DMS79 treated with DMSO at 0.1 percent for 48 hours (cell line): ENCODE measurements around the gene MEIS2.

Experiments
- DNase-seq: peaks from one replicate; lab custom pipeline; 2025; lab: John Stamatoyannopoulos, UW

Gene MEIS2

DNA sequence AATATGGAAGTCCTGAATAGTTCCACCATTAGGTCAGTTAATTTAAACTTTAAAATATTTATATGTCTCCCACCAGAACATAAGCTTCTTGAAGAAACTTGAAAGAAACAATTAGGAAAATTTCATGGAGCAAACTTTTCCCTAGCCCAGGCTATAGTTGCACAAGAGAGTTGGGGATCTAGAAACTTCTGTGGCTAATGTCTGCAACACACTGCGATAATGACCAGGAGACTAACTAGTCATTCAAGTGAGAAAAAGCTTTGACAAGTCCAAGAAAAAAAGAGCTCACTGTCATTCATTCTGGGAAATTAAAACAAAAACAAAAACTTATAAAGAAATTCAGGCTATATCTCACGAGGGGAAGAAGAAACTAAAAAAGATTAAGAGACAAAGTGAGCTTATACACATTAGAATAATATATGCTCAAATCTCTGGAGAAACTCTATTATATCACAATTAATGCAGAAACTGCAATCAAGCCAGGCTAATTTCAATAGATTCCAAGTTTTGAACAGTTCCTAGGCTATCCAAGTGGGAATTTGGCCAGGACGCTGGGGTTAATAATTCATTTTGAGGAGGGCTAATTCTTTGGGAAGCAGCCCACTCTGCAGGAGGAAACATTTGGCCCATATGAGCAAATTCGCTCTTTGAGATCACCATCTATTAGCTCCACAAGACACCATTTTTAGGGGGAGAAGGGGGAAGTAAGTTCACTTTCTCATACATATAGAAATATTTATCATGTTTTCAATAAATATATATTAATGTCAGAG lies 134.6 kb downstream of the MEIS2 start:
- no peak for DNase-seq

DNA sequence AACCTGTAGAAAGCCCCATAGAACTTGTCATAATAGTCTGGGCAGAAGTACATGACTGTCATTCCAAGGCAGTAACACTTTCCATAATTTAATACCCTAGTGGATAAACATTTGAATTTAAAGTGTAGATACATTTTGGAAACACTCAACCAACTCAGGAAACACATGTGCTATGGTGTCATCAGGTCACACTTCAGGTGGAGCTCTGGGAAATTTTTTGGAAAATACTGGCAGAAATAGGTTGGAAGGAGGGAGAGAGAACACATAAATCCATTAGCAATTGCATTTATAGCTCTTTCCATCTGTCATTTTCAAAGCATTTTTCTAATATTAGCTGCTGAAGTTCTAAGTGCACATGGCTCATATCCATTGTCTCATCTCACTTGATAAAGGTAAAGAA lies 135.7 kb downstream of the MEIS2 start:
- no peak for DNase-seq

DNA sequence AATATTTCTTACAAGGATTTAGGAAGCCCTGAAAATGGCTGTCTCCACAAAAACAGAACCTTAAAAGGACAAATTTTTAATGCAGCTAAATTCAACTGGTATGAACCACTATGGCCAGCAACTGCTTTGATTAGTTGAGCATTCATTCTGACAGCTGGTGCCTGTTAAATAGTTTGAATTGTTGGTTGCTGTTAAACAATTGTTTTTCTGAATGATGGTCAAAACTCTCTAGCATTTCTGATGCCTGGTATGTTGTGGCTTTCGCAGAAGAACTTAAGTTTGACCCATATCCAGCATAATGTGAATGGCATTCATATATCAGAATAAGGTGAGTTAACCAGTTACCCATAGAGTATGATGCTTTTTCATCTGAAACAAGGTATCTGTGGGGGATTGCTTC lies 138.4 kb downstream of the MEIS2 start:
- DNase-seq, result no peak

DNA sequence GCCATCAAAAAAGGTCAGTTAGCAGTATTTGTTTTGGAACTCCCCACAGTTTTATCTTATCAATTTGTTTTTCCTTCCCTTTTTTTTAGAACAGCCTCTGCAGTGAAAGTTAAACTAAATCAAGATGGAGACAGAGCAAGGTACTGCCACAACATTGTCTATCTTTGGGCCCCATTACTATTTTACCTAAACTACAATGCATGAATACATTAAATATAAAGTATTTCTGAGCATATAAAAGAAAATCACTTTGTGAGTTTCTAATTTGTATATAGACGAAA lies 139.5 kb downstream of the MEIS2 start:
- no peak for DNase-seq

DNA sequence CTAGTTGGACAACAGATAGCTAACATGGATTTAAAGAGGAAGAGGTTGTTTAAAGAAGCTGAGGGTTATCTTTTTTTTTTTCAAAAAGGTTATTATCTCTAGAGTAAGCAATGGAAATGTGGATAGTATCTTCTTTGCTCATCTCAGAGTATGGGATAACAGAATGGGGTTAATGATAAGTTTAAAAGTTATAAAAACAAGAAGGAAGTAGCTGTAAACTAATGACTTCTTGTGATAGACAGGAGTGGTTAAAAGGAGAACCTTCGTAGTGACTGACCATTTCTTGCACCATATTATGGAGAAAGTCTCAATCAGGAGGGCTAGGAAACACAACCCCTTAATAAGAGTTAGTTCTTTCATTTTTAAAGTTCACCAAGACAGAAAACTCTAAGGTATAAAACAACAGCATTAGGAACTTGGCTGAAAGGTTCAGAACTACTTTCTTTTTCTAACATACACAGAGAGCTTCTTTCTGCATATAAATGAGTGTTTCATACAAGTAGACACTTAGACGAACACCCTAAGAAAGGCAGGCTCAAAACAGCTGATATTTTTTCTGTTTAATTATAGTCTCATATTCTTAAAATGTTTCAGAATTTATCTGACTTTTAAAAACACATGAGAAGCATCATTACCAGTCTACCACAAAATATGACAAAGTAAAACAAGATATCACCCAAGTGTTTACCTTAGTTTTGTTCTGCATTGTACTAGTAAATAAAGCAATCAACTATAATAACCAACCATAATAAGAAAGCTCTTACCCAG lies 140.0 kb downstream of the MEIS2 start:
- DNase-seq, result no peak

DNA sequence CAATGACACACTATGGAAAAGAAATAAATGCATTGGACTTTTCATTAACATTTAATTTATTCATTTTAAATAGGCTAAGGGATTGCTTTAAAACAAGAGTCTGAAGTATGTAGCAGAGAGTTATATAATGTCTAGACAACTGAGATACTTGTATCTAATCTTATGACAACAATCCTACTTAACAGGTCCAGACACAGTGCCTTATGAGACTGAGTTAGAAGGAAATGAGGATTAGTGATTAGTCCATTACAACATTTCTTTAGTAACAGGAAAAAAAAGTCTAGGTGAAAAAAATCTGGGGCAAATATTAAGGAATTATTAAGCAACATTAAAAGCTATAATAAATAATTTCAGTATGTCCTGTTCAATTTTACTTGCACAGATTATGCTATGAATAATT lies 140.6 kb downstream of the MEIS2 start:
- no peak for DNase-seq

DNA sequence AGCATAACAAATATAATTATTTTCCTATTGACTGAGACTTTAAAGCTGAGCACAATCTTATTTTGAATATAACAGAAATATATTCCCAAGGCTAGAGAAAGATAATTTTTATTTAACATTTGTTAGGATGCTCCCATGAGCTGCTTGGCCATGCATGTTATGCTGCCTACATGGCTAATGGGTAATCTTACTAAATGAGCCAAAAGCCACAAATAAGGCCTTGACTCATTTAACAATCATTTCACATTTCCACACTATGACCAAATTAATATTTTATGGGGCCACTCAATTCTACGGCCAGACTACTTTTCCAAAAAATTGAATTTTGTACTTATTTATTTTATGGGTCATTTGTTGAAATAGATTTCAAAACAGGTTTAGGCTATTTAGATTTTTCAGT lies 141.7 kb downstream of the MEIS2 start:
- no peak for DNase-seq

DNA sequence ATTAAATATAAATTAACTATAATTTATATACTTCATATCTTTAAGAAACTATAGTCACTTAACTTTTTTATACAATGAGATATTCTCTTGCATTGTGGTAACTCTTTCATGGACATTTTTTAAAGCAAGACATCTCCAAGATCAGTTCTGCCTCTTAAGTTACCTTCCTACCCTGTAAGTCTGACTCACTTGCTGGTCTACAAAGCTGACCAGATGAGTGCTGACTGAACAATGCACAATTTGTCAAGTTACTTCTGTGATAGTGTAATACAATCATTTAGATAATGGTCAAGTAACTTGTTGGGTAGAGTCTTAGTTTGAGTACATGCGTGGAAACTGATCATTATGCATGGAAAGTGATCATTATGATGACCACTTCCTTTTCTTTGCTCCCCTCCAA lies 145.9 kb downstream of the MEIS2 start:
- DNase-seq, result no peak

DNA sequence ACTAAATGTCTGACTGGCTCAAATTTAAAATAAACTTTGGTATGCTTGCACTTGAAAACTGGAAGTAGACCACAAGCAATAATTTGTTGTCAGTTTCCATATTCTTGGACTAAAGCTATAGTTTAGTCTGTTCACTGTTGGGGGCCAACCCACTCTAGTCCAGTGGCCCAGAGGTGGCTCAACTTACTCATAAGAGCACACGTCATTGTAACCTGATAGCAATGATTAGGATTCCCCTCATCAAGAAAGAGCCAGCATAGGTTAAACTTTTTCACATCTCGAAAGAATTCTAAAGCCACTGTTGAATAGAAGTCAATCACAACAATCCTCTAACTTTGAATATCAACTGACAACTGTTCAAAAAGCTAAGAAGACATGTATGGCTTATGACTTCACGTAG lies 147.0 kb downstream of the MEIS2 start:
- no peak for DNase-seq

DNA sequence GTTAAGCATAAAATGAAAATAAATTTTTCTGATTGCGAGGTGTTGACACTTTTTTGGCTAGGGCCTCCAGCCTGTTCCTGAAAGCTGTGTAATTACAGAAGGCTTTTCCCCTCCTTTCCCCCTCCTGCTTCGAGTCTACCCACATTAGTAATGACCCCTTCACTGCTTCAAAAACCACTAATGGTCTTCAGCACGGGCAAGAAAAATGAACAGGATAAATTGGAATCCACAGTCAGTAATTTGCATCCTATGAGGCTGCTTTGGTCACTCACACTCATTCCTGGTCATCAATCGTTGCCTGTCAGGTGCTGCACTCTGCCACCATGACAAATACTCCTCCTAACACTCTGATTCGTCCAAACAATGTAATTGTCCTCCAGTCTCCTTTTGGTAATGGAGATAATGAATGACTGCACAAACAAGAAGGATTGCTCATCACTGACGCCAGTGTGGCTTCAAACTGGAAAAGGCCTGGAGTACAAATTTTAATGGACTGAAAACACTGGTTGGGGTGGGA lies 148.6 kb downstream of the MEIS2 start:
- peak; percentile 1 for DNase-seq

DNA sequence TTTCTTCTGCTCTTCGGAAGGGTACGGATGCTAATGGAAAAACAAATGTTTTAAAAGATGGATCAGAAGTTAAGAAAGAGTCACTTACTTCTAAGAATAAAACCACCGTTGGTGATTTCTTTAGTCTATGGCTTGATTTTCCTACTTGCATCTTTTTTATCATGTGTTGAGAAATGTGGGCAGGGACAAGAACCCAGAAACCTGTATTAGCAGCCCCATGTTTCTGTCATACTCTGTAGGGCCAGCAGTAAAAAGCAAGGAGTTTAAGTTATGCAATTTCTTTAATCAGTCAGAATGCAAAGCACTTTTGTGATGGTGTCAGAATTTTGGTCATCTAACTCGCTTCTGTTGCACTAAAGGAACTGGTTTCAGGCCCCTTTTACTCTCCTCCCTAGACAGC lies 150.0 kb downstream of the MEIS2 start:
- no peak for DNase-seq

DNA sequence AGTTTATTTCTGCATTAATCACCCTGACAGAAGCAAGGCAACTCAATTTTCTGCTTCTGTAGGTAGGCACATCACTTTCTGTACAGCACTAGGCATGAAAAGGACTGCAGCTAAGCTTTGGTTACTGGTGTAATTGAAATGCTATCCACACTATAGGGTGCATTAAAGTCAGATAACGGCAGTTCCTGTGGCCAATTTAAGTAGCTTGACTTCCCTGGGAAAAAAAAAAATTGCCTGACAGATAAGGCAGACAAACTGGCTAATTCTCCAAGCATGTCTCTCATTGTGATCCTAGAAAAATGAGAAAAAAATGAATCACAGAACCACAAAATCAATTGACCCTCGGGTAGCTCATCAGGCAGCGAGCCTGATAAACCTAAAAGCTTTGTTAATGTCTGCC lies 151.4 kb downstream of the MEIS2 start:
- no peak for DNase-seq

DNA sequence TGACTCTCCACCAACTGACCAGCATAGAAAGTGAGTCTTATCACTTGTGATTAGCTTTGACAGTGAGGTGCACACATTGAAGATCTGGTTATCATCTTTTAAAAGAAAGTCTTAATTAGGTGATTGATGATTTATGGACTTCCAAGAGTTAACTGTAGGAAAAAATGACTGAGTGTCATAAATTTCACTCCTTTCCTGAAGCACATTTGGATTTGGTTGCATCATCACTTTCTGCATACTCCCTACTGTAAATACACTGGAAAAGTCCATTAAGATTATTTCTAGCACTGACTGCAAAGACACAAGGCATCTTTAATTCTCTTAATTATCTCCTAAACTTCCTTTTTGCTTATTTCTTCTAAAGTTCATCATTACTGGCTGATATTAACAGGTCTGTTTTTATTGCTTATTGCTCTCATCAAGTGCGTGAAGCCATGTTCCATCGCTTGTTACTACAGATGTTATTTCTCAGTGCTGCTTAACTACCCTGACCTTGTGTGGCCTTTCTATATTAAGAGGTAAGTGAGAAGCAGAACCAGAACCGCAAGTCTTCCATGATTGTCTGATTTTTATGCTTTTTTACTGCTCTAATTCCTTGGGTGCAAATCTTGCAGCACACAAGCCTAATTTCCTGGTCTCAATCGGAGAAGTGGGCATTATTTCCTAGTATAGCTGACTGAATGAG lies 153.2 kb downstream of the MEIS2 start:
- no peak for DNase-seq

DNA sequence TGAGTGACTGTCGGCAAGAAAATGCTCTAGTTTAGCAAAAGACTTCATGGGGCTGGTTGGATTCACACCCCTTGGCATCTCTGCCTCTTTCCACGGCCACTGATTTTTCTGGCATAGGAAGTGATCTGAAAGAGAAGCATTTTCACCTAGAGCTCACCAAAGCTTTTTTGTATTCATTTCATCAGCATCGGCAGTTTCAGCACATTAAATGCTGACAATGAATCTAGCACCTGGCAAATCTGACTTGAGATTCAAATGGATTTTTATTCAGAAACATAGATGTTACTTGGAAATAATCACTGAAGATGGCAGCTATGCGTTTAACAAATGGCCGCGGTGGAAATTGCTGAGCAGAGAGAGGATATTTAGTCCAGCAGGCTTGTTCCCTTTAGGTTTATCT lies 155.9 kb downstream of the MEIS2 start:
- no peak for DNase-seq

DNA sequence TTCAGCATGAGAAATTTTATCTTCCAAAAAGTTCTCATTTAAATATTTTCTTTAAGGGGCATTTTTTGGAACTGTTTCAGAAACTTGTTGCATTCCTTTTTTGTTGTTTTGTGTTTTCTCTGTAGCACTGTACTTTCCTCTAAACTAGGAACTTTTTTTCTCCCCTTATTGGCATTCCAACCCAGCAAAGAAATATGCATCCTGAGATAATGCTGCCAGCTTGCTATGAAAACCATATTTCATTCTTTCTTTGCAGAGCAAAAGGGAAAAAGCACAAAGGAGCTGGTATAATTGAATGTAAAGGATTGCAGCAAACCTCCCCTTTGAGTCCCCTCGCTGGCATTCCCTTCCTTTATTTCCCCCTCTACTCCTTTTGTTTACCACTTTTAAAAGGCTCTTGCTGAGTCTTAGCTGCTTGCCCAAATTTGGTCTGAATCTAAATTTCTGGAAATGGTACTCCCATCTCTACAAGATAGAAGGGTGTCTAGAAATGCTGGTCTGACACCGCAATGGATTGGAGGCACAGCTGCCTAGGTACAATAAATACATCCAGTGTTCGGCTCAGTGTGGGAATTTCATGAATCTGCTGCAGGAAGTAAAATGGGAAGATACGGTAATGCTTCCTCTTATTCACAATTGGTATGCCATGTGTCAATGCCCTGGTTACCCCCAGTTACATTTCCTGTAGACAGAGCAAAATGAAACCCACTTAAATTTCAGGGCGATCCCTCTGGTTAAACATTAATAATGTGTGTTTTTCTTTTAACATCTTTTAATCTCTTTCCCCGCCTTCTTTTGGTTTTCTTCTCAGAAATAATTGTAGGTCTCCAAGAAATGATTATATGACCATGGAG lies 156.6 kb downstream of the MEIS2 start:
- no peak for DNase-seq

DNA sequence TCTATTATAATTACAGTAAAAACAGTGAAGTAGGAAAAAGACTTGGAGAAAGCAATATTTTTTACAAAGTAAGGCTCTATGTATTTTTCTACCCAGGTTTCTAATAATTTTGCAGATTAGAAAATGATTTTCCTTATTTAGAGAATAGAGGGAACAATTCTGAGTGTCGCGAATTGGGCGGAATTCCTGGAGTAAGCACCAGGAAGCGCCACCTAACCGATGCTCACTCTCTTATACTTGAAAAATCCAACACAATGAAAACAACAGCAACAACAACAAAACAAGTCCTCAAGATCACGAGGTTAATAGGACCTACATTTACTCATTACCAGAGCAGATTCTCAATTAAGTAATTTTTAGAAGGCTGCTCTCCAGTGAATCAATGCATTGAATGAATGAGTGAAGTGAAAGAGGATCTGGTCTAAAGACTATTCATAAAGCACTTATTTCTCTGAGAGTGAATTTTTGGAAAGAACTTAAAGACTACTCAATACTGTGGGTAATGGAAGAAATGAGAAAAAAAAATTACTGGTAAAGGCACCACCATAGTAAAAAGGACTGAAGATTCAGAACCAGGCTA lies 158.0 kb downstream of the MEIS2 start:
- no peak for DNase-seq

DNA sequence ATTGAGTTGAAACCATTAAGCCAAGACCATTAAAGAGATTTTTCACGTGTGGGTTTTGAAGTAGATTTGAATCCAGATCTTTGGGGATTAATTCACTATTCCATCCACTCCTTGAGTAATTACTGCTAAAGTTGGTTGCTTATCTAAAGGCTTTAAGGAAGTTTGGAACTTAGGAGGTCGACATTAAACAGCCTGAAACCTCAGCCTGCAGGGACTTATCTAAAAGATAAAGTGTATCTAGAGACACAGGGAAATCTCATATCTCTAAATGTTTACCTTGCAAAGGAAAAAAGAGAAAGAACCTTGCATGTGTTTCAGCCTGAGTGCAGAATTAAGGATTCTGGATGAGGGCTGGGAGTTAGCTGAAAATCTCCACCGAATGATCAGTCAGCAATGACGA lies 158.6 kb downstream of the MEIS2 start:
- no peak for DNase-seq

DNA sequence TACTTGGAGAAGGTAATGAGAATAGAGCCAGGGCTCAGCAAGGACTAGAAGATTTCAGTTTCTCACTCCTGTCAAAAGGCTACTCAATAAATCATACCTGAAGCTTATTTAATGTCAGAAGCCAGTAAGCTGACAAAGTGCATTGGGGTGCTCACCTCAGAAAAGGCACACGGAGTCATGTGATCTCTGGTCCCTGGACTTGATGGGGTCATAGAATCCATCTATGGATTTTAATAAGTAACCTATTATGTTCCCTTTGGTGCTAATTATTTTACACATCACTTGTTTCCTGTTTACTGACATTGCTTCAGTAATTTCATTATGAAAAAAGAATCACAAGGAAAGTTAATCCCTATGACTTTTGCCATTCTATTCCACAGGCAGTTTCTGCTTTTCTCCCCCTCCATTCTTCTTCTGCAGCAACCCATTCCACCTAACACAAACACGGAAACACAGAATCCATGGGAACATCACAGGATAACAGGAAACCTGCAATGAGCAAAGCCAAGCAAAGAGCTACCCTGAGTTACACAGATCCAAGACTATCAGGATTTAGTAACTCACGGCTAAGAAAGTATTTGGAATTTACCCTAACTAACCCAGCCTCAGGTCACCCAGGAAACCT lies 159.6 kb downstream of the MEIS2 start:
- DNase-seq, result no peak

DNA sequence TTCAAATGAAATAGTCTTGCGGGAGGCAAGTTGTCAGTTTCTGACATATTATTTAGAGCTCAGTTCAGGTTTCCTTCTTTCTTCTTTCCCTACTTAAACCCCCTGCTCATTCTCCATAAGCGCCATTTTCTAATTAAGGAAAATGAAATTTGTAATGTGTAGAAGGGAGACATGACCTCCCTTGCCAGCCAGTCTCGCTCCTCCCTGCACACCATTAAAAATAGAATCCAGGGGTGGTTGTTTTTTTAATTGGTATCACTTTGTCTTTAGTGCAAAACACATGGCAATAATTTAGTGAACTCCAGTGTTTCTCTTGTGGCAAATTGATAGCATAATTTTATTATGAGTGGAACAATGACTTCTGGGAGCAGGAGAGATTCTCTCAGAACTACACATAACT lies 160.1 kb downstream of the MEIS2 start:
- no peak for DNase-seq

DNA sequence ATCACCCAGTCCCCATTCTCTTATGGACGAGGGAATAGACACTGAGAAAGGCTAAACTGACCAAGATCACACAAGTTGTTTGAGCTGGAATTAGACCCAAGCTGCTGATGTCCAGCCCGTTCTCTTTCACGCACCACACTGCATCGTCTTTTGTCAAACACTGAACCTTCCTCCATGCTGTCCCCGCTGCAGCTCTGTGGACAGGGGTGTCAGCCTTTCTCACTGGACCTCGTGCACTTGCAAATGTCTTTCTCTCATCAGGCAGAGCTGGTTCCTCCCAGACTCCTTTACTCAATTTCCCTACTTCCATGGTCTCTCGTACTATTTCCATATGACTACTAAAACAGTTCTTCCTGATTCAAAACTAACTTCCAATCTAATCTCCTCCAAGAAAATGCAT lies 161.6 kb downstream of the MEIS2 start:
- no peak for DNase-seq

DNA sequence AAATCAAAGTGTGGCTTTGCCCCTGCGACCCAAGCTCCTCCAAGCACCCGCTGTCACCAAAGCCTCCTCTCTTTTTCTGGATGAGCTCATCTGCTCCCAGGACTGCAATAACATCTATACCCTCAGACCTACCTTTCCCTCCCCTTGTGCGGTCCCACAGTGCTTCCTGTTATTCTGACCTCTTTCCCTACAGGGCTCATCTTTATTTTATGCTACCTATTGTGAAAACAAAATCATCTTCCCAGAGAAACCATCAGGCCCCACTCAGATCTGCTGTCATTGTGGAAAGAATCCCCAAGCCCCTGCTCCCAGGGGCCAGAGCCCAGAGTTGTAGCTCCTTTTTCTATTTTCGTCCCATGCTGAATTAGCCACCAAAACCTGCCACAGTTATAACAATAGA lies 162.2 kb downstream of the MEIS2 start:
- no peak for DNase-seq
